22Rv1 (cell line): ENCODE measurements around the gene ADRB1.

Experiments
- CTCF ChIP-seq: fragments of 450-650 bp; IDR thresholded peaks from 2 replicates; pipeline ENCODE4 v1.5.1; 2017; ENCODE audit warnings: mild to moderate bottlenecking
- ZFX ChIP-seq: fragments of 450-650 bp; IDR thresholded peaks from 2 replicates; pipeline ENCODE4 v1.6.1; 2017; ENCODE audit warnings: antibody characterized with exemption, borderline replicate concordance

GRCh38 chr10:114077347-114077746 lies 33.7 kb downstream of the ADRB1 start:
- TF ChIP-seq ZFX: no peak
- no peak for TF ChIP-seq CTCF
